Heart left ventricle (tissue), 16 donors: ENCODE data around the gene ADAM17. TPM values are rescaled to one million over a fixed set of nuclear protein-coding genes. Genes with fewer than 3 reads are reported as not detected.

Experiments
- ATAC-seq, 4 donors: fragments of 200-7000 bp; cut with Tn5 transposase; one replicate each; pipeline ENCODE4 v1.9.1; 2020 to 2022; ENCODE audit warnings: moderate library complexity in 4 of 4, mild to moderate bottlenecking in 3 of 4, moderate number of reproducible peaks in 1 of 4
- DNase-seq, 5 donors: peaks; one replicate each; pipeline ENCODE4 v3.0.0-alpha.2; 2020
- H3K27ac ChIP-seq, 12 donors: fragments of 200-600 bp; sonication (generic) in 4 of 12; one replicate each; pipeline versions ENCODE4 v1.5.0 to v1.8.0; 2016 to 2022; ENCODE audit warnings: mild to moderate bottlenecking in 2 of 12
- H3K27me3 ChIP-seq, 9 donors: fragments of 200-600 bp; sonication (generic) in 2 of 9; one replicate each; pipeline versions ENCODE4 v1.5.1 to v1.8.0; 2016 to 2022; ENCODE audit warnings: mild to moderate bottlenecking in 3 of 9
- H3K36me3 ChIP-seq, 9 donors: fragments of 200-600 bp; sonication (generic) in 2 of 9; one replicate each; pipeline versions ENCODE4 v1.5.0 to v1.8.0; 2018 to 2022; ENCODE audit warnings: mild to moderate bottlenecking in 2 of 9
- H3K4me1 ChIP-seq, 12 donors: fragments of 200-600 bp; sonication (generic) in 4 of 12; one replicate each; pipeline versions ENCODE4 v1.5.0 to v1.8.0; 2016 to 2022; ENCODE audit warnings: mild to moderate bottlenecking in 3 of 12
- H3K4me3 ChIP-seq, 12 donors: fragments of 200-600 bp; sonication (generic) in 4 of 12; one replicate each; pipeline versions ENCODE4 v1.5.0 to v1.8.0; 2017 to 2022; ENCODE audit warnings: mild to moderate bottlenecking in 9 of 12, moderate library complexity in 4 of 12
- H3K9me3 ChIP-seq, 12 donors: fragments of 200-600 bp; sonication (generic) in 4 of 12; one replicate each; pipeline versions ENCODE4 v1.5.0 to v1.8.0; 2016 to 2022; ENCODE audit warnings: mild to moderate bottlenecking in 1 of 12
- CTCF ChIP-seq, 12 donors: fragments of 200-600 bp; sonication (generic) in 4 of 12; IDR thresholded peaks; one replicate each; pipeline versions ENCODE4 v1.5.0 to v1.8.0; 2018 to 2022; ENCODE audit warnings: antibody characterized with exemption in 12 of 12, mild to moderate bottlenecking in 5 of 12
- POLR2A ChIP-seq, 2 donors: fragments of 450-650 bp; IDR thresholded peaks; one replicate each; pipeline ENCODE4 v1.6.1; 2017; ENCODE audit warnings: antibody characterized with exemption in 2 of 2, mild to moderate bottlenecking in 2 of 2, moderate library complexity in 2 of 2
- WGBS, 4 donors: extraction: QIAGEN DNeasy Blood & Tissue Kit in 2 of 4; methylation state at CpG; one replicate each; pipeline versions ENCODE4 v1.1.5 to v1.1.7; 2013 to 2018; 5-methylcytosine and 5-hydroxymethylcytosine counted together
- intact Hi-C, 10 donors: fragments of 100-400 bp; cut with DNase I; formaldehyde crosslinking; loops; one replicate each; pipeline versions ENCODE4 v1.11.1 to v1.14.2; 2022
- polyA plus RNA-seq, 2 donors: library from polyadenylated mRNA; stranded (reverse); fragments of 200-250 nt; gene quantifications; one replicate each; pipeline ENCODE4 v1.2.3, GENCODE V29; 2013
- total RNA-seq, 9 donors: library from RNA; depleted of rRNA in 2 of 9; stranded (reverse); fragments of >200 nt in 2 of 9; fragmentation: NEBNext Ultra II Directional in 3 of 9; extraction: Animal tissue kit (Norgen Biotek cat#: 25700) in 3 of 9; gene quantifications; one replicate each; pipeline versions ENCODE4 v1.1.0 to v1.2.4, GENCODE V29; 2016 to 2023
- donor health status: ischemic (EF 13 %, LVEDD 7.1; RV severe dilation, severe dysfunction).
- donor health status: healthy with polysubstance abuse.
- donor health status: DM: no; HTN: yes; CAD: no.
- donor health status: DM: no; HTN: no; CAD: no.
- donor health status: ischemic (EF 25% LVEDD 6.9; RV normal size, moderate dysfunction).
- donor health status: ischemic (EF 25% LVEDD 5.7; RV mildly dilated, moderate dysfunction).
- donor health status: healthy.
- donor health status: DM: yes; HTN: yes; CAD: no.
- donor health status: ischemic (EF 35%, LVEDD 5.7; RV mildly dilated, moderate dysfunction).
- donor health status: nonischemic (EF 11% LVEDD 7.7; RV severe dilation, severe dysfunction).
- donor health status: DM: yes; HTN: yes; CAD: no.
- donor health status: PGD.
- donor health status: ischemic (EF 29% LVEDD 5.4; RV normal size, mild dysfunction).
- donor health status: nonischemic (EF 23%, LVEDD 6.1; RV moderate dilation, normal function).

ADAM17 gene
- total and polyA plus RNA-seq, 11 donors: 6.5 to 22.4 (median 15.0) TPM

- TF ChIP-seq POLR2A (IDR thresholded peaks at IDR 0.05) (no peak), CTCF (IDR thresholded peaks at IDR 0.05) (no peak)
- peak overlapping the region in 2 of 12 donors; percentile 0 to 6 for H3K4me3 ChIP-seq
- no peaks in the 10 kb centered on the region for H3K27me3 ChIP-seq
- peak in 3 of 4 donors; percentile 32 to 62 (median 56) for ATAC-seq
- WGBS, 4 donors: 41 to 63% (median 59%) methylated on average over 5 of the region's 5 CpGs
- H3K36me3 ChIP-seq: peaks cover 0 to 36% (median 30%) of the 10 kb centered on the region in 9 donors
- peaks cover 0 to 59% (median 13%) of the 10 kb centered on the region in 12 donors for H3K4me1 ChIP-seq
- peak overlapping the region in 9 of 12 donors; percentile 18 to 66 (median 39) for H3K27ac ChIP-seq
- no peaks in the 10 kb centered on the region for H3K9me3 ChIP-seq
- no peak for DNase-seq
- intact Hi-C loops: no loop called here
Observed at GRCh38 chr2:9539531-9539930, 16.1 kb downstream of the ADAM17 start.

- DNase-seq (no peak), ATAC-seq (peak; percentile 38 to 80 (median 58))
- Histone ChIP-seq H3K27me3 (no peaks in the 10 kb centered on the region), H3K4me1 (peaks cover 0 to 44% (median 11%) of the 10 kb centered on the region in 12 donors), H3K4me3 (no peak overlapping the region), H3K36me3 (peaks cover 0 to 51% (median 45%) of the 10 kb centered on the region in 9 donors), H3K9me3 (no peaks in the 10 kb centered on the region), H3K27ac (peak overlapping the region in 10 of 12 donors; percentile 10 to 66 (median 38))
- WGBS, 4 donors: 34 to 52% (median 45%) methylated on average over 2 of the region's 2 CpGs
- TF ChIP-seq POLR2A (IDR thresholded peaks at IDR 0.05) (no peak), CTCF (IDR thresholded peaks at IDR 0.05) (no peak)
- intact Hi-C loops: no loop called here
Observed at GRCh38 chr2:9538000-9538507, 17.6 kb downstream of the ADAM17 start.

- DNase-seq (no peak), ATAC-seq (no peak)
- H3K9me3 ChIP-seq: no peaks in the 10 kb centered on the region
- intact Hi-C loops: no loop called here
- no peak overlapping the region for H3K4me3 ChIP-seq
- WGBS, 4 donors: 89 to 93% (median 93%) methylated on average over 6 of the region's 6 CpGs
- peaks cover 0 to 44% (median 11%) of the 10 kb centered on the region in 12 donors for H3K4me1 ChIP-seq
- peaks cover 0 to 55% (median 53%) of the 10 kb centered on the region in 9 donors for H3K36me3 ChIP-seq
- H3K27me3 ChIP-seq: no peaks in the 10 kb centered on the region
- TF ChIP-seq POLR2A (IDR thresholded peaks at IDR 0.05): no peak
- no peak for TF ChIP-seq CTCF (IDR thresholded peaks at IDR 0.05)
- H3K27ac ChIP-seq: no peak overlapping the region
Observed at GRCh38 chr2:9536504-9536903, 19.1 kb downstream of the ADAM17 start.

- Histone ChIP-seq H3K27me3 (no peaks in the 10 kb centered on the region), H3K36me3 (peaks cover 0 to 56% (median 43%) of the 10 kb centered on the region in 9 donors), H3K4me1 (peaks cover 0 to 33% (median 10%) of the 10 kb centered on the region in 12 donors), H3K27ac (no peak overlapping the region), H3K4me3 (no peak overlapping the region), H3K9me3 (no peaks in the 10 kb centered on the region)
- no peak for TF ChIP-seq POLR2A (IDR thresholded peaks at IDR 0.05)
- no peak for TF ChIP-seq CTCF (IDR thresholded peaks at IDR 0.05)
- ATAC-seq (no peak), DNase-seq (no peak)
- WGBS, 4 donors: 64 to 81% (median 70%) methylated on average over 1 of the region's 1 CpG
- intact Hi-C loops: no loop called here
Observed at GRCh38 chr2:9535177-9535576, 20.5 kb downstream of the ADAM17 start.
